K562 (cell line): Measurements from ENCODE around the gene GET4. TPM values are rescaled to one million over a fixed set of nuclear protein-coding genes. Genes with fewer than 3 reads are reported as not detected.

ENCODE experiments used
- ATAC-seq: fragments of 200-7000 bp; cut with Tn5 transposase; 3 replicates; pipeline ENCODE4 v1.9.1; 2020; ENCODE audit warnings: moderate library complexity
- BruUV-seq: library from RNA; stranded (reverse); fragments of 400-500 nt; replicated peaks from 2 replicates; lab custom pipeline; 2021; lab: Mats Ljungman, UMichigan
- CTCF ChIA-PET: fragments of 300-600 bp; formaldehyde crosslinking; extraction: SDS; loops from one replicate; lab custom pipeline; 2021; ENCODE audit warnings: low intra/inter-chr PET ratio; lab: Yijun Ruan, JAX
- POLR2A ChIA-PET: fragments of 300-600, 350-650 bp; sonication (Branson Sonifier 250); formaldehyde crosslinking; extraction: SDS; loops from one replicate; lab custom pipeline; 2021; ENCODE audit warnings: antibody characterized with exemption, inconsistent platforms; lab: Yijun Ruan, JAX
- DNase-seq, 4 experiments: peaks; one replicate each; pipeline versions ENCODE4 v3.0.0 to v3.0.0-alpha.2; 2011 to 2018; ENCODE audit warnings: low spot score in 3 of 4, mixed read lengths in 3 of 4; ENCODE audit errors: extremely low read depth in 1 of 4
- FAIRE-seq: peaks from 2 replicates; lab custom pipeline; 2011; peaks lifted over from hg19 to GRCh38; lab: Jason Lieb, UNC
- H2AFZ ChIP-seq: 2 replicates; pipeline ENCODE4 v1.6.0; 2011; ENCODE audit warnings: low read depth, low read length, control low read depth, inconsistent platforms
- H3K27ac ChIP-seq: fragments of 200-600 bp; 3 replicates; pipeline ENCODE4 v1.8.0; 2011; ENCODE audit warnings: low read depth, mild to moderate bottlenecking, control low read depth, inconsistent platforms, low read length, moderate library complexity, mixed read lengths; ENCODE audit errors: extremely low read depth
- H3K27me3 ChIP-seq, 2 experiments: fragments of 300-600 bp in 1 of 2; 2 replicates in 1 of 2; 3 replicates in 1 of 2; pipeline versions ENCODE4 v1.6.0 to v1.8.0; 2011; ENCODE audit warnings: inconsistent platforms in 2 of 2, low read length in 2 of 2, mild to moderate bottlenecking in 1 of 2, mixed read lengths in 1 of 2, moderate library complexity in 1 of 2; ENCODE audit not compliant: control insufficient read depth in 2 of 2, insufficient read depth in 2 of 2
- H3K36me3 ChIP-seq: fragments of 300-600 bp; 3 replicates; pipeline ENCODE4 v1.8.0; 2011; ENCODE audit warnings: mild to moderate bottlenecking, low read length, inconsistent platforms; ENCODE audit not compliant: control insufficient read depth, insufficient read depth
- H3K4me1 ChIP-seq, 2 experiments: fragments of 200-600 bp in 1 of 2; replicated peaks in 1 of 2; 2 replicates in 1 of 2; 3 replicates in 1 of 2; pipeline versions ENCODE4 v1.5.1 to v1.8.0; 2011; ENCODE audit warnings: inconsistent platforms in 2 of 2, low read length in 2 of 2, mild to moderate bottlenecking in 1 of 2, mixed read lengths in 1 of 2, moderate library complexity in 1 of 2; ENCODE audit not compliant: control insufficient read depth in 2 of 2, insufficient read depth in 2 of 2
- H3K4me2 ChIP-seq: 2 replicates; pipeline ENCODE4 v1.6.1; 2011; ENCODE audit warnings: low read length, control low read depth, inconsistent platforms, mixed read lengths; ENCODE audit not compliant: insufficient read depth
- H3K4me3 ChIP-seq: fragments of 200-600 bp; sonication (generic), shearing (Covaris generic); 2 replicates; pipeline ENCODE4 v1.5.1; 2016; ENCODE audit warnings: control low read depth, inconsistent platforms
- H3K79me2 ChIP-seq: fragments of 200-600 bp; 3 replicates; pipeline ENCODE4 v1.8.0; 2011; ENCODE audit warnings: low read length, inconsistent platforms; ENCODE audit not compliant: control insufficient read depth, insufficient read depth
- H3K9ac ChIP-seq, 2 experiments: 2 replicates each; pipeline versions ENCODE4 v1.6.0 to v1.6.1; 2011; ENCODE audit warnings: low read depth in 2 of 2, low read length in 2 of 2, control low read depth in 1 of 2, inconsistent platforms in 1 of 2, mild to moderate bottlenecking in 1 of 2, mixed read lengths in 1 of 2; ENCODE audit not compliant: insufficient read depth in 1 of 2
- H3K9me1 ChIP-seq: one replicate; pipeline ENCODE4 v1.6.0; 2011; ENCODE audit warnings: inconsistent platforms, mild to moderate bottlenecking, low read length, moderate library complexity; ENCODE audit not compliant: control insufficient read depth, insufficient read depth
- H3K9me3 ChIP-seq: replicated peaks from 2 replicates; pipeline ENCODE4 v1.5.1; 2011; ENCODE audit warnings: low read depth, low read length, inconsistent platforms; ENCODE audit not compliant: control insufficient read depth, insufficient read depth
- H4K20me1 ChIP-seq: replicated peaks from 2 replicates; pipeline ENCODE4 v1.6.1; 2011; ENCODE audit warnings: low read length, inconsistent platforms, mixed read lengths; ENCODE audit not compliant: control insufficient read depth, insufficient read depth
- BMI1 ChIP-seq: fragments of 150-350 bp; IDR thresholded peaks from 2 replicates; pipeline ENCODE4 v1.6.1; 2014; ENCODE audit warnings: low read length
- BRCA1 ChIP-seq, 2 experiments: fragments of 450-650 bp in 1 of 2; sonication (generic) in 1 of 2; formaldehyde crosslinking in 1 of 2; IDR thresholded peaks; 2 replicates each; pipeline versions ENCODE4 v1.5.0 to v1.6.1; 2017 to 2020; ENCODE audit warnings: mild to moderate bottlenecking in 1 of 2, missing genetic modification reagents in 1 of 2
- CBX8 ChIP-seq: fragments of 200-600 bp; sonication (generic); IDR thresholded peaks from 2 replicates; pipeline ENCODE4 v1.6.1; 2012; ENCODE audit warnings: borderline replicate concordance, mixed run types, low read depth, mild to moderate bottlenecking, moderate library complexity, mixed read lengths, low read length, control low read depth, inconsistent platforms; ENCODE audit not compliant: poor library complexity, severe bottlenecking; ENCODE audit errors: extremely low read depth
- POLR2G ChIP-seq: fragments of 200-400 bp; formaldehyde crosslinking; IDR thresholded peaks from 2 replicates; pipeline ENCODE4 v1.6.1; 2017; ENCODE audit warnings: low read depth, mild to moderate bottlenecking, antibody characterized with exemption, low read length, moderate library complexity
- RBM22 ChIP-seq: fragments of 200-400 bp; formaldehyde crosslinking; IDR thresholded peaks from 2 replicates; pipeline ENCODE4 v1.6.1; 2018; ENCODE audit warnings: low read length, low read depth; ENCODE audit not compliant: poor library complexity, severe bottlenecking
- ZNF165 ChIP-seq: fragments of 250-450 bp; sonication (Bioruptor Pico); IDR thresholded peaks from 2 replicates; pipeline ENCODE4 v1.4.0; 2020; ENCODE audit warnings: borderline replicate concordance
- ZNF324 ChIP-seq: fragments of 250-450 bp; sonication (Bioruptor Pico); IDR thresholded peaks from 2 replicates; pipeline ENCODE4 v1.4.0; 2020; ENCODE audit warnings: mild to moderate bottlenecking
- ZNF408 ChIP-seq: fragments of 250-450 bp; sonication (Bioruptor Pico); IDR thresholded peaks from 2 replicates; pipeline ENCODE4 v1.4.0; 2020; ENCODE audit warnings: low read depth, mild to moderate bottlenecking, moderate library complexity
- ZNF436 ChIP-seq: fragments of 250-450, 450-650 bp; sonication (Bioruptor Pico); formaldehyde crosslinking; IDR thresholded peaks from 2 replicates; pipeline ENCODE4 v1.7.0; 2020; ENCODE audit warnings: mild to moderate bottlenecking
- WGBS: fragments of 100-300 bp; shearing (Covaris generic); methylation state at CpG from one replicate; pipeline ENCODE4 v1.1.6; 2016; ENCODE audit warnings: low coverage, mixed read lengths; ENCODE audit not compliant: insufficient coverage; ENCODE audit errors: missing lambda C conversion rate; 5-methylcytosine and 5-hydroxymethylcytosine counted together
- in situ Hi-C: fragments of 300-500 bp; cut with MboI; formaldehyde crosslinking; loops from 4 replicates; pipeline ENCODE4 v1.15.0; 2018; ENCODE audit warnings: inconsistent platforms, mixed read lengths
- intact Hi-C: fragments of 100-400 bp; cut with micrococcal nuclease; formaldehyde crosslinking; loops from 2 replicates; pipeline ENCODE4 v1.14.2; 2022
- polyA plus RNA-seq, 8 experiments: library from polyadenylated mRNA; depleted of rRNA in 4 of 8; stranded (reverse) in 5 of 8; unstranded in 3 of 8; fragments of >200 nt; fragmentation: Nextera tagmentation in 2 of 8; fragmentation: Illumina TruSeq in 1 of 8; extraction: Ambion mirVana in 2 of 8; extraction: Trizol in 1 of 8; gene quantifications; 2 replicates each; pipeline versions ENCODE4 v1.2.1 to v1.2.3, GENCODE V29; 2011 to 2014; ENCODE audit warnings: inconsistent platforms in 1 of 8, missing spikeins in 1 of 8
- total RNA-seq, 7 experiments: library from RNA; depleted of rRNA in 6 of 7; stranded (reverse); fragments of >200 nt in 6 of 7; fragmentation: Illumina TruSeq in 2 of 7; extraction: Trizol in 2 of 7; gene quantifications; 2 replicates each; pipeline versions ENCODE4 v1.2.1 to v1.2.3, GENCODE V29; 2011 to 2021; ENCODE audit warnings: low replicate concordance in 1 of 7
- TF ChIP-seq, protein P1 (sequence below): sonication (generic); formaldehyde crosslinking; IDR thresholded peaks from 2 replicates; pipeline ENCODE4 v1.9.0; 2022; ENCODE audit warnings: mild to moderate bottlenecking, missing genetic modification reagents
- TF ChIP-seq, protein P2 (sequence below): fragments of 450-650 bp; conservative IDR thresholded peaks from 2 replicates; pipeline ENCODE4 v1.6.1; 2016; ENCODE audit warnings: missing genetic modification characterization, low read depth, mild to moderate bottlenecking, control low read depth, missing compliant biosample characterization

GET4 gene
- total and polyA plus RNA-seq, 9 of the 15 experiments (the other 6 are each of a cell fraction or from before 2014, with no cell fraction given): 0.99 to 122 (median 40.4) TPM

DNA sequence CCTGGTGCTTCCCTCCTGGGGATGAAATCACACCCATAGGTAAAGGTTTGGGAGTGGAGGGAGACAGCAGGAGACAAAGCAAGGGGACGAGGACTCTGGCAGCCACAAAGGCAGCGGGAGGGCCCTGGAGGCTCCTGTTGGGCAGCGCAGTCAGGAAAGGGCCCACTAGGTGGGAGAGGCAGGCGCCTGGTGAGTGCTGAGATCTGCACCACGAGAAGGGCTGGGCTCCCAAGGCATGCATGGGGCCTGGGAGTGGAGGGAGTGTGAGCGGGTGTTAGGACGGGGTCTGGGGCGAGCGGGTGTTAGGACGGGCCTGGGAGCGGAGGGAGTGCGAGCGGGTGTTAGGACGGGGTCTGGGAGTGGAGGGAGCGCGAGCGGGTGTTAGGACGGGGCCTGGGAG, 13.0 kb downstream of the GET4 start:
- no peak for FAIRE-seq
- H3K4me1 ChIP-seq: peaks cover 0 to 36% of the 10 kb centered on the region in 2 experiments; a peak in 1 of 5 replicates
- H3K9ac ChIP-seq: no peak overlapping the region; a peak in 1 of 4 replicates
- DNase-seq: no peak
- H4K20me1 ChIP-seq: peaks cover 9% of the 10 kb centered on the region; the same call in 1 of the 2 replicates
- no peak for ATAC-seq
- CTCF ChIA-PET: no interaction called here
- H3K27me3 ChIP-seq: no peaks in the 10 kb centered on the region
- H3K79me2 ChIP-seq: peaks cover 50% of the 10 kb centered on the region
- intact Hi-C loops: no loop called here
- H2AFZ ChIP-seq: no peak overlapping the region
- POLR2A ChIA-PET: no interaction called here
- H3K36me3 ChIP-seq: peaks cover 89% of the 10 kb centered on the region; the same call in 2 of the 3 replicates
- H3K4me2 ChIP-seq: no peak overlapping the region
- H3K9me1 ChIP-seq: peaks cover 3% of the 10 kb centered on the region
- no peak for TF ChIP-seq BMI1
- TF ChIP-seq RBM22: peak; percentile 24
- TF ChIP-seq, protein P1, sequence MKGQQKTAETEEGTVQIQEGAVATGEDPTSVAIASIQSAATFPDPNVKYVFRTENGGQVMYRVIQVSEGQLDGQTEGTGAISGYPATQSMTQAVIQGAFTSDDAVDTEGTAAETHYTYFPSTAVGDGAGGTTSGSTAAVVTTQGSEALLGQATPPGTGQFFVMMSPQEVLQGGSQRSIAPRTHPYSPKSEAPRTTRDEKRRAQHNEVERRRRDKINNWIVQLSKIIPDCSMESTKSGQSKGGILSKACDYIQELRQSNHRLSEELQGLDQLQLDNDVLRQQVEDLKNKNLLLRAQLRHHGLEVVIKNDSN (CRISPR knock-in tag): no peak
- TF ChIP-seq BRCA1 (IDR thresholded peaks at IDR 0.05): no peak
- TF ChIP-seq BRCA1 (CRISPR knock-in tag; IDR thresholded peaks at IDR 0.05): no peak
- in situ Hi-C loops: no loop called here
- WGBS: 100% methylated on average over 3 of the region's 18 CpGs
- no TSS peak for BruUV-seq
- no peaks in the 10 kb centered on the region for H3K9me3 ChIP-seq
- H3K27ac ChIP-seq: no peak overlapping the region
- H3K4me3 ChIP-seq: no peak overlapping the region

DNA sequence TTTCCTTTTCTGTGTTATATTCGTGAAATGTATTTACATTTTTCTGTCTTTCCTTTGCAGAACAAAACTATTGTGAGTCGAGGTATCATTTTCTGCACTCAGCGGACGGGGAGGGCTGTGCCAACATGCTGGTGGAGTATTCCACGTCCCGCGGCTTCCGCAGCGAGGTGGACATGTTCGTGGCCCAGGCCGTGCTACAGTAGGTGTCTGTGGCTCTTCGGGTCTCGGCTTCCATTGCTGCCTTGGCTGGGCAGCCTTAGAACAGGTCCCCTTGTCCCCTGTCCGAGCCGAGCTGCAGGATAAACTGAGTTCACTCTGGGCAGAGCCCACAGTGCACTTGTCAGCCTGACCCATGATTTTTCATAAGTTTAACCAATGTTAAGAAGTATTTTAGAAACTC, 14.5 kb downstream of the GET4 start:
- intact Hi-C loops (no loop called here), in situ Hi-C loops (no loop called here)
- Histone ChIP-seq H3K9me3 (no peaks in the 10 kb centered on the region), H3K27ac (no peak overlapping the region), H3K9ac (no peak overlapping the region), H2AFZ (no peak overlapping the region), H3K4me3 (no peak overlapping the region), H4K20me1 (no peaks in the 10 kb centered on the region; the same call in 1 of the 2 replicates), H3K79me2 (peaks cover 36% of the 10 kb centered on the region), H3K4me1 (peaks cover 0 to 34% of the 10 kb centered on the region in 2 experiments; a peak in 1 of 5 replicates), H3K4me2 (no peak overlapping the region), H3K27me3 (no peaks in the 10 kb centered on the region), H3K9me1 (no peaks in the 10 kb centered on the region), H3K36me3 (peaks cover 92% of the 10 kb centered on the region; the same call in 2 of the 3 replicates)
- ATAC-seq (no peak), FAIRE-seq (no peak), DNase-seq (no peak)
- ChIA-PET POLR2A (interaction anchor here (1.4 to 1.6 kb wide), 2 partner anchors 8 to 10 kb away, joined by 3 to 8 read pairs; no protein-coding TSS in a partner anchor), CTCF (no interaction called here)
- no TSS peak for BruUV-seq
- over 99% methylated on average over 13 of the region's 15 CpGs for WGBS
- no peak for TF ChIP-seq ZNF165 (CRISPR knock-in tag)
- no peak for TF ChIP-seq CBX8
- TF ChIP-seq ZNF324: no peak
- TF ChIP-seq POLR2G: no peak
- TF ChIP-seq, protein P2, sequence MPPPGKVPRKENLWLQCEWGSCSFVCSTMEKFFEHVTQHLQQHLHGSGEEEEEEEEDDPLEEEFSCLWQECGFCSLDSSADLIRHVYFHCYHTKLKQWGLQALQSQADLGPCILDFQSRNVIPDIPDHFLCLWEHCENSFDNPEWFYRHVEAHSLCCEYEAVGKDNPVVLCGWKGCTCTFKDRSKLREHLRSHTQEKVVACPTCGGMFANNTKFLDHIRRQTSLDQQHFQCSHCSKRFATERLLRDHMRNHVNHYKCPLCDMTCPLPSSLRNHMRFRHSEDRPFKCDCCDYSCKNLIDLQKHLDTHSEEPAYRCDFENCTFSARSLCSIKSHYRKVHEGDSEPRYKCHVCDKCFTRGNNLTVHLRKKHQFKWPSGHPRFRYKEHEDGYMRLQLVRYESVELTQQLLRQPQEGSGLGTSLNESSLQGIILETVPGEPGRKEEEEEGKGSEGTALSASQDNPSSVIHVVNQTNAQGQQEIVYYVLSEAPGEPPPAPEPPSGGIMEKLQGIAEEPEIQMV (tag): no peak
- TF ChIP-seq ZNF408: no peak
- no peak for TF ChIP-seq ZNF436 (CRISPR knock-in tag)
